HG03097 (cell line): Measurements from ENCODE around the gene RPS21.

Source experiments
- ATAC-seq: cut with Tn5 transposase; IDR thresholded peaks from one replicate; pipeline ENCODE4 v1.9.1; 2021; ENCODE audit not compliant: unreplicated experiment, low FRiP score

Gene RPS21

GRCh38 chr20:62353289-62354030, 33.4 kb upstream of the RPS21 start:
- ATAC-seq = no peak

GRCh38 chr20:62354031-62354808, 32.7 kb upstream of the RPS21 start:
- ATAC-seq = no peak

GRCh38 chr20:62354811-62355341, 32.0 kb upstream of the RPS21 start:
- ATAC-seq = no peak

- ATAC-seq = no peak
These were observed 31.4 kb upstream of the RPS21 start for GRCh38 chr20:62355516-62355877.

GRCh38 chr20:62355878-62356588, 30.9 kb upstream of the RPS21 start:
- no peak for ATAC-seq

- no peak for ATAC-seq
These were observed 30.2 kb upstream of the RPS21 start for GRCh38 chr20:62356589-62357186.

GRCh38 chr20:62357187-62357667, 29.7 kb upstream of the RPS21 start:
- ATAC-seq = no peak

- ATAC-seq = no peak
These were observed 29.2 kb upstream of the RPS21 start for GRCh38 chr20:62357681-62358080.

- ATAC-seq = no peak
These were observed 28.5 kb upstream of the RPS21 start for GRCh38 chr20:62358171-62359042.

GRCh38 chr20:62359043-62359490, 27.8 kb upstream of the RPS21 start:
- no peak for ATAC-seq

GRCh38 chr20:62359491-62360121, 27.3 kb upstream of the RPS21 start:
- ATAC-seq = no peak

- no peak for ATAC-seq
These were observed 25.8 kb upstream of the RPS21 start for GRCh38 chr20:62360854-62361798.

GRCh38 chr20:62361799-62362589, 24.9 kb upstream of the RPS21 start:
- ATAC-seq = no peak

GRCh38 chr20:62362590-62362940, 24.3 kb upstream of the RPS21 start:
- ATAC-seq = no peak

- ATAC-seq = no peak
These were observed 23.6 kb upstream of the RPS21 start for GRCh38 chr20:62362991-62363919.
